Lower leg skin (tissue), 4 donors: ENCODE measurements around the gene KCNMA1. TPM values are rescaled to one million over a fixed set of nuclear protein-coding genes. Genes with fewer than 3 reads are reported as not detected.

Source experiments
- DNase-seq, 2 donors: peaks; one replicate each; pipeline ENCODE4 v3.0.0-alpha.2; 2019; ENCODE audit warnings: low spot score in 2 of 2
- H3K4me3 ChIP-seq: fragments of 200-600 bp; sonication (generic); 2 replicates; pipeline ENCODE4 v1.5.1; 2017; ENCODE audit warnings: mild to moderate bottlenecking, low read depth; ENCODE audit not compliant: poor library complexity, severe bottlenecking
- CTCF ChIP-seq, 3 donors: fragments of 450-650 bp; IDR thresholded peaks; one replicate each; pipeline ENCODE4 v1.5.1; 2016; ENCODE audit warnings: antibody characterized with exemption in 3 of 3, mild to moderate bottlenecking in 3 of 3, moderate library complexity in 2 of 3
- POLR2A ChIP-seq, 2 donors: fragments of 450-650 bp; IDR thresholded peaks; one replicate each; pipeline ENCODE4 v1.6.1; 2016 to 2017; ENCODE audit warnings: antibody characterized with exemption in 2 of 2, mild to moderate bottlenecking in 1 of 2, moderate library complexity in 1 of 2
- WGBS, 2 donors: methylation state at CpG; one replicate each; pipeline ENCODE4 v1.1.5; 2018; 5-methylcytosine and 5-hydroxymethylcytosine counted together
- intact Hi-C: fragments of 100-400 bp; cut with DNase I; formaldehyde crosslinking; loops from one replicate; pipeline ENCODE4 v1.15.0; 2023; ENCODE audit warnings: low total_unique reads
- total RNA-seq, 4 donors: library from RNA; depleted of rRNA; stranded (reverse); fragments of >200 nt; gene quantifications; one replicate each; pipeline ENCODE4 v1.1.0, GENCODE V29; 2016

KCNMA1 gene
- total RNA-seq, 4 donors from 2014 or later = 4.1 to 9.9 (median 6.5) TPM

DNA sequence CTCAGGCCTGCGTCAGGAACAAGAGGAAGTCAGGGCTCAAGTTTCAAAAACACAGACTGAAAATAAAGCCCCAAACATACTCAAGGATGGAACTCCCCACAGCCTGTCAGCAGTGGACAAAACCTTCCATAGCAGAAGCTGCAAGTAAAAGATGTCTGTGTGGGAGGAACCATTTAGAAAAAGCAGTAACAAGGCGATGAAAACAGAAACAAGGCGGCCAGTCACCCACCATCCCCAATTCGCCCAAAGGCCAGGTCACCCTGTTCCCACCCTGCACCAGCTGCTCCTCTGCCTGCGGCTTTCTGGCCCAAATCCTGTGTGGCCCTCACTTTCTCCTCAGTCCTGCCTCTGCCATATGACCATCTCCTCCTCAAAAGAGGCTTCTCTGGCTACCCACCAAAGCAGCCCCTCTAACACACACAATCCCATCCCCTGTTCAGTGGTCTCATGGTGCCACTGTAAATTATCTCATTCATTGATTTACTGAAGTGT, 27.8 kb downstream of the KCNMA1 start:
- 81 to 84% methylated on average over 5 of the region's 5 CpGs for WGBS, 2 donors
- intact Hi-C loops = no loop called here
- no peak for DNase-seq

DNA sequence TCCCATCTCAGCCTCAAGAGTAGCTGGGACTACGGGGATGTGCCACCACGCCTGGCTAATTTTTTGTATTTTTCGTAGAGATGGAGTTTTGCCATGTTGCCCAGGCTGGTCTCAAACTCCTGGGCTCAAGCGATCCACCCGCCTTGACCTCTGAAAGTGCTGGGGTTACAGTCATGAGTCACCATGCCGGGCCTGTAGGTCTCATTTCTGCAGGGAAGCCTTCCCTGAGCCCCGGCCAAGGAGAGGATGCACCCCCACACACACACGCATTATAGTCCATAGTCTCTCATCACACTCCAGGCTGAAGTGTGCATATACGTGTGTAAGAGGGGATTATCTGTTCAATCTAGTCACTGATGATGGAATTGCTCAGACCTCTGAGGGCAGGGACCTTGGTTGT, 29.3 kb downstream of the KCNMA1 start:
- intact Hi-C loops = no loop called here
- no peak overlapping the region for H3K4me3 ChIP-seq
- DNase-seq = no peak
- WGBS, 2 donors = 87% methylated on average over 9 of the region's 9 CpGs
- TF ChIP-seq CTCF (IDR thresholded peaks at IDR 0.05) = no peak
- no peak for TF ChIP-seq POLR2A (IDR thresholded peaks at IDR 0.05)

More for the DNA sequence above, 27.8 kb downstream of the KCNMA1 start:
- no peak overlapping the region for H3K4me3 ChIP-seq
- TF ChIP-seq CTCF (IDR thresholded peaks at IDR 0.05) = no peak
- no peak for TF ChIP-seq POLR2A (IDR thresholded peaks at IDR 0.05)

GRCh38 chr10:77606751-77607150, 30.9 kb downstream of the KCNMA1 start:
- no peak for TF ChIP-seq POLR2A (IDR thresholded peaks at IDR 0.05)
- no peak for TF ChIP-seq CTCF (IDR thresholded peaks at IDR 0.05)
- no peak for DNase-seq
- H3K4me3 ChIP-seq = no peak overlapping the region
- 46 to 77% methylated on average over 2 of the region's 2 CpGs for WGBS, 2 donors
- intact Hi-C loops = no loop called here

DNA sequence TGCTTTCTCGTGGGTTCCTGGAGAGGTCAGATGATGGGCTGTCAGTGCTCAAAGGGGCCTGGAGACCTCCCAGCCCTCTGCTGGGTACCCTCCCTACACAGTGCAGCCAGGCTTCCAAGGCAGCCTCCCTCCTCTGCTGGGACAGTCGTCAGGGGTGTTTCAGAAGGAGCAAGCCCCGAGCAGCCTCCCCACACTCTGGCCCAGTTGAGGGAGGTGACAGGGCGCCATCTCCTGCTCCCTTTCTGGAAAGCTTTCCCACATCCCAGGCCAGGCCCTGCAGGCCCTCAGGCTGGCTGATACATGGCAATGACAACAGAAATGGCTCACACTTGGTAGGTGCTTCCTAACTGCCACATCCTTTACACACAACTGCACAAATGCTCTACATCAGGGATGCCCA, 32.1 kb downstream of the KCNMA1 start:
- H3K4me3 ChIP-seq = no peak overlapping the region
- DNase-seq = no peak
- intact Hi-C loops = no loop called here
- 57 to 64% methylated on average over 4 of the region's 4 CpGs for WGBS, 2 donors
- TF ChIP-seq POLR2A (IDR thresholded peaks at IDR 0.05) (no peak), CTCF (IDR thresholded peaks at IDR 0.05) (no peak)

GRCh38 chr10:77604941-77605351, 32.7 kb downstream of the KCNMA1 start:
- DNase-seq = no peak
- intact Hi-C loops = no loop called here
- TF ChIP-seq POLR2A (IDR thresholded peaks at IDR 0.05) (no peak), CTCF (IDR thresholded peaks at IDR 0.05) (no peak)
- H3K4me3 ChIP-seq = no peak overlapping the region
- WGBS, 2 donors = 70 to 86% methylated on average over 5 to 6 of the region's 6 CpGs

DNA sequence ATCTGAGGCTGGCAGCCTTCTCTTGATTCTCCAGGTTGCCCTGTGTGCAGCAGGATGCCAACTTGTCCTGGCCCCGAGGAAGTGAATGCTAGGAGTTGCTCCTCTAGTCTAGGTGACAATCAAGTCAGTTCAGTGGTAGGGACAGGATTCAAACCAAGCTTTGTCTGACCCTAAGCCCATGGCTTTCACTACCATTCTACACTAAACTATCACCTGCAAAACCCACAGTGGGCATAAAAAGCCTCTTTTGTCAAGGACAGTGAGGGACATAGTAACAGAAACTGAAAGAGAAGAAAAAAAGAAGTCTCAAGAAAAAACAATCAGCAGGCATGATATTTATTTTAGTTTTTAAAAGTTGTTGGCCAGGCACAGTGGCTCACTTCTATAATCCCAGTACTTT, 33.5 kb downstream of the KCNMA1 start:
- no peak for TF ChIP-seq POLR2A (IDR thresholded peaks at IDR 0.05)
- no peak for TF ChIP-seq CTCF (IDR thresholded peaks at IDR 0.05)
- WGBS, 2 donors = 55 to 69% methylated on average over 1 of the region's 1 CpG
- intact Hi-C loops = no loop called here
- no peak for DNase-seq
- H3K4me3 ChIP-seq = no peak overlapping the region
